K562 (cell line): ENCODE results near the gene SETDB1. TPM values are rescaled to one million over a fixed set of nuclear protein-coding genes. Genes with fewer than 3 reads are reported as not detected.
A peak's percentile ranks its signal among the peaks of the same experiment; 100 is the strongest.

Source experiments
- CUX1 ChIP-seq: fragments of 200-800 bp; sonication (Bioruptor generic); IDR thresholded peaks from 2 replicates; pipeline ENCODE4 v1.6.1; 2016; ENCODE audit warnings: missing genetic modification characterization, missing compliant biosample characterization
- EZH2 ChIP-seq: IDR thresholded peaks from 2 replicates; pipeline ENCODE4 v1.6.1; 2012; ENCODE audit warnings: low read depth, mild to moderate bottlenecking, inconsistent platforms, low read length, borderline replicate concordance
- IRF9 ChIP-seq: fragments of 450-650 bp; IDR thresholded peaks from 2 replicates; pipeline ENCODE4 v1.6.1; 2016; ENCODE audit warnings: missing biosample characterization, missing genetic modification characterization
- MEF2A ChIP-seq: IDR thresholded peaks from 2 replicates; pipeline ENCODE4 v1.6.1; 2011; ENCODE audit warnings: low read depth, mild to moderate bottlenecking, low read length, moderate library complexity; ENCODE audit not compliant: control insufficient read depth
- NBN ChIP-seq: fragments of 450-650 bp; IDR thresholded peaks from 2 replicates; pipeline ENCODE4 v1.6.1; 2016; ENCODE audit warnings: low read depth, mild to moderate bottlenecking
- RBM17 ChIP-seq: fragments of 200-400 bp; formaldehyde crosslinking; IDR thresholded peaks from 2 replicates; pipeline ENCODE4 v1.6.1; 2017; ENCODE audit warnings: low read depth, mild to moderate bottlenecking, low read length, borderline replicate concordance
- RCOR1 ChIP-seq, 2 experiments: IDR thresholded peaks; 2 replicates each; pipeline ENCODE4 v1.6.1; 2012; ENCODE audit warnings: low read depth in 2 of 2, low read length in 2 of 2, borderline replicate concordance in 1 of 2, improper control_type of control experiment in 1 of 2
- RUNX1 ChIP-seq: sonication (generic); IDR thresholded peaks from 2 replicates; pipeline ENCODE4 v1.6.1; 2016; ENCODE audit warnings: antibody characterized with exemption, low read depth
- ZBTB8A ChIP-seq: fragments of 450-650 bp; IDR thresholded peaks from 2 replicates; pipeline ENCODE4 v1.6.1; 2018; ENCODE audit warnings: mild to moderate bottlenecking, moderate library complexity; ENCODE audit not compliant: partially characterized antibody
- ZNF232 ChIP-seq: sonication (generic); formaldehyde crosslinking; IDR thresholded peaks from 2 replicates; pipeline ENCODE4 v1.8.0; 2022; ENCODE audit warnings: mild to moderate bottlenecking, missing genetic modification reagents
- polyA plus RNA-seq, 8 experiments: library from polyadenylated mRNA; depleted of rRNA in 4 of 8; stranded (reverse) in 5 of 8; unstranded in 3 of 8; fragments of >200 nt; fragmentation: Nextera tagmentation in 2 of 8; fragmentation: Illumina TruSeq in 1 of 8; extraction: Ambion mirVana in 2 of 8; extraction: Trizol in 1 of 8; gene quantifications; 2 replicates each; pipeline versions ENCODE4 v1.2.1 to v1.2.3, GENCODE V29; 2011 to 2014; ENCODE audit warnings: inconsistent platforms in 1 of 8, missing spikeins in 1 of 8
- total RNA-seq, 7 experiments: library from RNA; depleted of rRNA in 6 of 7; stranded (reverse); fragments of >200 nt in 6 of 7; fragmentation: Illumina TruSeq in 2 of 7; extraction: Trizol in 2 of 7; gene quantifications; 2 replicates each; pipeline versions ENCODE4 v1.2.1 to v1.2.3, GENCODE V29; 2011 to 2021; ENCODE audit warnings: low replicate concordance in 1 of 7

Gene SETDB1
- total and polyA plus RNA-seq, 9 of the 15 experiments (the other 6 are each of a cell fraction or from before 2014, with no cell fraction given), result 21.5 to 64.4 (median 42.0) TPM

- no peak for TF ChIP-seq IRF9 (tag)
- TF ChIP-seq ZBTB8A, result no peak
- no peak for TF ChIP-seq EZH2
- TF ChIP-seq MEF2A, result no peak
- 0 out of 2 replicates have a peak, but pooled peaks have one; percentile 69 for TF ChIP-seq RUNX1
- peak; percentile 65 to 95; a peak in 3 of 4 replicates for TF ChIP-seq RCOR1 (IDR thresholded peaks at IDR 0.05; ENCODE audit: borderline replicate concordance in 1 of 2, low read depth in 2 of 2, low read length in 2 of 2)
- no peak for TF ChIP-seq ZNF232 (CRISPR knock-in tag)
- no peak for TF ChIP-seq CUX1 (CRISPR knock-in tag)
- peak; percentile 48; the same call in 1 of the 2 replicates for TF ChIP-seq NBN
- TF ChIP-seq RBM17, result no peak
Measured at GRCh38 chr1:150976879-150977694, 50.9 kb downstream of the SETDB1 start (continued).
